BLaER1 treated with 17β-estradiol and CSF1 and Interleukin-3, amounts not matched to agents 10 nM and 100 nM (cell line): Measurements from ENCODE around the gene PER1.
"Not testable (repeated sequence)": the region's sequence is repeated elsewhere in the genome, so short reads cannot be mapped to it uniquely, and the experiment has no call there.

Experiments
- H3K27ac ChIP-seq, 11 experiments: shearing (Covaris generic); formaldehyde crosslinking; 2 replicates each; pipeline ENCODE4 v1.8.1; 2022
- H3K27me3 ChIP-seq, 11 experiments: shearing (Covaris generic); formaldehyde crosslinking; 2 replicates each; pipeline ENCODE4 v1.8.1; 2022
- H3K36me3 ChIP-seq, 11 experiments: shearing (Covaris generic); formaldehyde crosslinking; 2 replicates each; pipeline ENCODE4 v1.8.1; 2022
- H3K4me1 ChIP-seq, 10 experiments: shearing (Covaris generic); formaldehyde crosslinking; 2 replicates each; pipeline ENCODE4 v1.8.1; 2022
- H3K4me2 ChIP-seq, 11 experiments: shearing (Covaris generic); formaldehyde crosslinking; 2 replicates each; pipeline ENCODE4 v1.8.1; 2022
- H3K4me3 ChIP-seq, 10 experiments: shearing (Covaris generic); formaldehyde crosslinking; 2 replicates each; pipeline ENCODE4 v1.8.1; 2022
- H3K9ac ChIP-seq, 11 experiments: shearing (Covaris generic); formaldehyde crosslinking; 2 replicates each; pipeline ENCODE4 v1.8.1; 2022
- H3K9me3 ChIP-seq, 11 experiments: shearing (Covaris generic); formaldehyde crosslinking; replicated peaks in 1 of 11; 2 replicates each; pipeline ENCODE4 v1.8.1; 2022
- H4K20me1 ChIP-seq, 11 experiments: shearing (Covaris generic); formaldehyde crosslinking; 2 replicates each; pipeline ENCODE4 v1.8.1; 2022
- Cebpa-rat ChIP-seq, 11 experiments: shearing (Covaris generic); IDR thresholded peaks; 2 replicates each; pipeline ENCODE4 v1.8.1; 2022

The PER1 gene

GRCh38 chr17:8109661-8110455 is 42.3 kb downstream of the PER1 start:
- Histone ChIP-seq H3K4me3 (peak overlapping the region in 3 of 10 experiments; percentile 20 to 31 (median 21); a peak in 2 of 20 replicates), H3K27me3 (peaks cover 20 to 57% (median 42%) of the 10 kb centered on the region in 11 experiments), H4K20me1 (peaks cover 0 to 11% (median 0%) of the 10 kb centered on the region in 11 experiments; a peak in 1 of 22 replicates), H3K4me2 (peak overlapping the region; percentile 52 to 82 (median 70)), H3K9me3 (no peaks in the 10 kb centered on the region), H3K4me1 (peaks cover 7 to 26% (median 14%) of the 10 kb centered on the region in 10 experiments; a peak in 16 of 20 replicates), H3K27ac (no peak overlapping the region), H3K9ac (no peak overlapping the region), H3K36me3 (no peaks in the 10 kb centered on the region)
- no peak for TF ChIP-seq Cebpa-rat (IDR thresholded peaks at IDR 0.05)

- H3K4me2 ChIP-seq: peak overlapping the region in 3 of 11 experiments; percentile 20 to 44 (median 33); a peak in 4 of 22 replicates
- no peaks in the 10 kb centered on the region for H3K9me3 ChIP-seq
- H3K36me3 ChIP-seq: no peaks in the 10 kb centered on the region
- H3K4me3 ChIP-seq: no peak overlapping the region
- TF ChIP-seq Cebpa-rat (IDR thresholded peaks at IDR 0.05): no peak
- peaks cover 12 to 49% (median 34%) of the 10 kb centered on the region in 11 experiments for H3K27me3 ChIP-seq
- peaks cover 8 to 29% (median 14%) of the 10 kb centered on the region in 10 experiments; a peak in 16 of 20 replicates for H3K4me1 ChIP-seq
- H4K20me1 ChIP-seq: peaks cover 0 to 11% (median 0%) of the 10 kb centered on the region in 11 experiments; a peak in 1 of 22 replicates
- no peak overlapping the region for H3K9ac ChIP-seq
- no peak overlapping the region for H3K27ac ChIP-seq
Observed at GRCh38 chr17:8108972-8109660, 43.1 kb downstream of the PER1 start.

- 0 out of 22 replicates have a peak, but pooled peaks cover 0 to 11% (median 0%) of the 10 kb centered on the region in 11 experiments for H4K20me1 ChIP-seq
- H3K9me3 ChIP-seq, H3K36me3 ChIP-seq, H3K27ac ChIP-seq, H3K9ac ChIP-seq, H3K4me3 ChIP-seq, H3K4me2 ChIP-seq: not testable (repeated sequence)
- H3K27me3 ChIP-seq: peaks cover 6 to 28% (median 18%) of the 10 kb centered on the region in 11 experiments; a peak in 18 of 22 replicates
- H3K4me1 ChIP-seq: peaks cover 8 to 29% (median 15%) of the 10 kb centered on the region in 10 experiments; a peak in 16 of 20 replicates
Observed at GRCh38 chr17:8106980-8107379, 45.2 kb downstream of the PER1 start.

GRCh38 chr17:8105957-8106398 is 46.2 kb downstream of the PER1 start:
- Histone ChIP-seq H3K36me3 (no peaks in the 10 kb centered on the region), H3K4me2 (no peak overlapping the region), H3K4me1 (peaks cover 8 to 34% (median 21%) of the 10 kb centered on the region in 10 experiments; a peak in 18 of 20 replicates), H3K4me3 (no peak overlapping the region), H3K27me3 (peaks cover 6 to 19% (median 13%) of the 10 kb centered on the region in 11 experiments; a peak in 18 of 22 replicates), H3K27ac (no peak overlapping the region), H3K9me3 (no peaks in the 10 kb centered on the region), H4K20me1 (0 out of 22 replicates have a peak, but pooled peaks cover 0 to 11% (median 0%) of the 10 kb centered on the region in 11 experiments), H3K9ac (no peak overlapping the region)
- no peak for TF ChIP-seq Cebpa-rat (IDR thresholded peaks at IDR 0.05)

- no peak for TF ChIP-seq Cebpa-rat (IDR thresholded peaks at IDR 0.05)
- Histone ChIP-seq H3K4me3 (no peak overlapping the region), H3K36me3 (no peaks in the 10 kb centered on the region), H3K27me3 (peaks cover under 1 to 8% (median 2%) of the 10 kb centered on the region in 11 experiments; a peak in 18 of 22 replicates), H3K9me3 (no peaks in the 10 kb centered on the region), H3K4me2 (peak overlapping the region in 9 of 11 experiments; percentile 9 to 55 (median 28); a peak in 16 of 22 replicates), H4K20me1 (0 out of 22 replicates have a peak, but pooled peaks cover 0 to 11% (median 0%) of the 10 kb centered on the region in 11 experiments), H3K27ac (no peak overlapping the region), H3K9ac (no peak overlapping the region), H3K4me1 (peaks cover 2 to 28% (median 19%) of the 10 kb centered on the region in 10 experiments; a peak in 18 of 20 replicates)
Observed at GRCh38 chr17:8104911-8105310, 47.3 kb downstream of the PER1 start.

GRCh38 chr17:8103549-8103948 is 48.7 kb downstream of the PER1 start:
- TF ChIP-seq Cebpa-rat (IDR thresholded peaks at IDR 0.05): no peak

GRCh38 chr17:8101721-8102120 is 50.5 kb downstream of the PER1 start:
- H3K27me3 ChIP-seq: no peaks in the 10 kb centered on the region
- H3K9me3 ChIP-seq: no peaks in the 10 kb centered on the region
- H3K36me3 ChIP-seq: no peaks in the 10 kb centered on the region
- H3K4me1 ChIP-seq: peaks cover 0 to 20% (median 13%) of the 10 kb centered on the region in 10 experiments; a peak in 15 of 20 replicates
- no peak overlapping the region for H3K4me3 ChIP-seq
- H3K9ac ChIP-seq: no peak overlapping the region
- no peak for TF ChIP-seq Cebpa-rat (IDR thresholded peaks at IDR 0.05)
- no peak overlapping the region for H3K27ac ChIP-seq
- H4K20me1 ChIP-seq: no peaks in the 10 kb centered on the region
- H3K4me2 ChIP-seq: peak overlapping the region in 5 of 11 experiments; percentile 8 to 45 (median 32); a peak in 6 of 22 replicates

More at GRCh38 chr17:8103549-8103948, 48.7 kb downstream of the PER1 start:
- H3K4me2 ChIP-seq: 0 out of 22 replicates have a peak overlapping the region, but pooled peaks of 1 of the 11 experiments have one; percentile 29
- H3K27ac ChIP-seq: no peak overlapping the region
- no peaks in the 10 kb centered on the region for H3K27me3 ChIP-seq
- H3K4me3 ChIP-seq: no peak overlapping the region
- H4K20me1 ChIP-seq: 0 out of 22 replicates have a peak, but pooled peaks cover 0 to 4% (median 0%) of the 10 kb centered on the region in 11 experiments
- H3K4me1 ChIP-seq: peaks cover 0 to 20% (median 15%) of the 10 kb centered on the region in 10 experiments; a peak in 17 of 20 replicates
- H3K9ac ChIP-seq: no peak overlapping the region
- H3K9me3 ChIP-seq: no peaks in the 10 kb centered on the region
- H3K36me3 ChIP-seq: no peaks in the 10 kb centered on the region

GRCh38 chr17:8100763-8101162 is 51.4 kb downstream of the PER1 start:
- H4K20me1 ChIP-seq: no peaks in the 10 kb centered on the region
- 0 out of 22 replicates have a peak overlapping the region, but pooled peaks of 1 of the 11 experiments have one; percentile 13 for H3K9ac ChIP-seq
- H3K4me1 ChIP-seq: peaks cover 0 to 20% (median 13%) of the 10 kb centered on the region in 10 experiments; a peak in 15 of 20 replicates
- no peaks in the 10 kb centered on the region for H3K36me3 ChIP-seq
- no peaks in the 10 kb centered on the region for H3K9me3 ChIP-seq
- no peak overlapping the region for H3K27ac ChIP-seq
- no peak overlapping the region for H3K4me3 ChIP-seq
- no peak overlapping the region for H3K4me2 ChIP-seq
- no peaks in the 10 kb centered on the region for H3K27me3 ChIP-seq
- TF ChIP-seq Cebpa-rat (IDR thresholded peaks at IDR 0.05): no peak
